Lower leg skin (tissue), 3 donors: ENCODE results near the gene TMEM87B.

Experiments used
- POLR2A ChIP-seq, 2 donors: fragments of 450-650 bp; IDR thresholded peaks; one replicate each; pipeline ENCODE4 v1.6.1; 2016 to 2017; ENCODE audit warnings: antibody characterized with exemption in 2 of 2, mild to moderate bottlenecking in 1 of 2, moderate library complexity in 1 of 2
- TF ChIP-seq, protein P1 (sequence below), 3 donors: fragments of 450-650 bp; IDR thresholded peaks; one replicate each; pipeline ENCODE4 v1.5.1; 2016; ENCODE audit warnings: antibody characterized with exemption in 3 of 3, mild to moderate bottlenecking in 3 of 3, moderate library complexity in 2 of 3

DNA sequence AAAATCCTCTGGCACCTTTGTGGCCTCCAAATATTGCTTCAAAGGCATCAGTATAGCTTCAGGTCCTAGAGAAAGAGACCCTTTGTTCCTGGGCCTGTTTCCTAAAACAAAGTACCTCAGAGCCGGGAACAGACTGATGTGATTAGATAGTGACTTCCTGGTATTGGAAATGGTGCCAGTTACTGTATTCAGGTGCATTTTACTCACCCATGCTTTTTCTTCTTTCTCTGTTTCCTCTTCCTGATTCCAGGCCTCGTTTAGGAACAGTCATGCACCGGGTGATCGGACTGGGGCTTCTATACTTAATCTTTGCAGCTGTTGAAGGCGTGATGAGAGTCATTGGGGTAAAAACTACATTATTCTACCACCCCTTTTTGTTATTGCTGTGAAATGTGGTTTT is 34.3 kb downstream of the TMEM87B start:
- no peak for TF ChIP-seq POLR2A (IDR thresholded peaks at IDR 0.05)
- TF ChIP-seq, protein P1, sequence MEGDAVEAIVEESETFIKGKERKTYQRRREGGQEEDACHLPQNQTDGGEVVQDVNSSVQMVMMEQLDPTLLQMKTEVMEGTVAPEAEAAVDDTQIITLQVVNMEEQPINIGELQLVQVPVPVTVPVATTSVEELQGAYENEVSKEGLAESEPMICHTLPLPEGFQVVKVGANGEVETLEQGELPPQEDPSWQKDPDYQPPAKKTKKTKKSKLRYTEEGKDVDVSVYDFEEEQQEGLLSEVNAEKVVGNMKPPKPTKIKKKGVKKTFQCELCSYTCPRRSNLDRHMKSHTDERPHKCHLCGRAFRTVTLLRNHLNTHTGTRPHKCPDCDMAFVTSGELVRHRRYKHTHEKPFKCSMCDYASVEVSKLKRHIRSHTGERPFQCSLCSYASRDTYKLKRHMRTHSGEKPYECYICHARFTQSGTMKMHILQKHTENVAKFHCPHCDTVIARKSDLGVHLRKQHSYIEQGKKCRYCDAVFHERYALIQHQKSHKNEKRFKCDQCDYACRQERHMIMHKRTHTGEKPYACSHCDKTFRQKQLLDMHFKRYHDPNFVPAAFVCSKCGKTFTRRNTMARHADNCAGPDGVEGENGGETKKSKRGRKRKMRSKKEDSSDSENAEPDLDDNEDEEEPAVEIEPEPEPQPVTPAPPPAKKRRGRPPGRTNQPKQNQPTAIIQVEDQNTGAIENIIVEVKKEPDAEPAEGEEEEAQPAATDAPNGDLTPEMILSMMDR (IDR thresholded peaks at IDR 0.05) = no peak
